ENCODE results near the gene EHF.

EHF gene

DNA sequence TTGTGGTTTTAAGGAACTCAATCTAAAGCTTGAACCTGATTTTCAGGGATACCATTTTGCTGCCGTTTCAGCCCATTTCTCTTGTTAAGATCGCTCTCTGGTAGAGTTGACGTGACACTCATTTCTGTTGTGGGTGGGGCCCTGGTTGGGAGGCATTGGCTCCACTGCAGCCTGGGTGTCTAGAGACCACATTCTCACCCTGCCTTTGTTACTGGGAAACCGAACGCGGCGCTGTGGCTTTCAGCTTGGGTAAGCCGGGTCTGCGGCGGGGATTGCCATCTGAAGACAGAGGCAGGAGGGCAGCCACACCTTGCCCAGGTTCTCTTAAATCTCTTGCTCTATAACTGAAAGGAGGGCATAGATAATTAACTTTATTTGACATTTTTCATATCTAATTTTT is 3.2 kb downstream of the EHF start:
- no peak for TF ChIP-seq CTCF (IDR thresholded peaks at IDR 0.05; ENCODE audit: borderline replicate concordance, insufficient read depth, low read depth, low read length)
- no peak overlapping the region for H3K4me3 ChIP-seq (ENCODE audit: low read depth, low read length)

DNA sequence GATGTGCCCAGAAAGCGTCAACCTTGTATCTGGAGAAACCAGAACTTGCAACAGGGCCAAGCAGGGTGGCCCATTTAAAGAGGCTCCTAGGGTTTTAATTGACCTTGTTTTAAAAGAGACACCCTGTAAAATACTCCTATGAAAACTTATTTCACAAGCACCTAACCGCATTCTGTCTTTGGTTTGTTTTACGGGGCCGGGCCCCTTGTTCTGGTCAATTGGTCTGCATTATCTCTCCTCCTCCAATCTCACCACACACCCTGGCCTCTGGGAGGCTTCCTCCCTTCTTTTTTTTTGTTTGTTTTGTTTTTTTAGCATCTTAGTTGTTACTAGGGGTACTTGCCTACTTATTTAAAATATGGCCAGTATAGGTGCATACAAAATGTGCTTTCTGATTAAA is 4.7 kb downstream of the EHF start:
- TF ChIP-seq CTCF (IDR thresholded peaks at IDR 0.05; ENCODE audit: borderline replicate concordance, insufficient read depth, low read depth, low read length): no peak
- H3K4me3 ChIP-seq (ENCODE audit: low read depth, low read length): no peak overlapping the region

DNA sequence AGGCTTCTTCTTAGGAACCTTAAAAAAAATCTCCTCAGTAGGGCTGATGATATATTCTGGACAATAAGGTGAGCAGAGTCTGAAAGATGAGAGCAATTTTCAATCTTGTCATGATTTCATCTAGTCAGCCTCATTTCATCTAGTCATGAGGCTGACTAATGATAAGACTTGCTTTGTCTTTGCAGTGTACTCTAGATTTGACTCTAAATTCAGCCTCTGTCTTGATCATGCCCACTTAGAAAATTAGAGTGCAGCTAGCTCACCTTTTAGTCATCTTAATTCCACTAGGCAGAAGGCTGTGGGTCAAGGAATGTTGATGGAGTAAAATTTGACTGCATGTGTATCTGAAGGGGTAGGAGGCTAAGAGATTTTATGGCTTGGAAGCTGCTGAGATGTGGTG is 5.5 kb downstream of the EHF start:
- no peak overlapping the region for H3K4me3 ChIP-seq (ENCODE audit: low read depth, low read length)
- TF ChIP-seq CTCF (IDR thresholded peaks at IDR 0.05; ENCODE audit: borderline replicate concordance, insufficient read depth, low read depth, low read length): no peak

DNA sequence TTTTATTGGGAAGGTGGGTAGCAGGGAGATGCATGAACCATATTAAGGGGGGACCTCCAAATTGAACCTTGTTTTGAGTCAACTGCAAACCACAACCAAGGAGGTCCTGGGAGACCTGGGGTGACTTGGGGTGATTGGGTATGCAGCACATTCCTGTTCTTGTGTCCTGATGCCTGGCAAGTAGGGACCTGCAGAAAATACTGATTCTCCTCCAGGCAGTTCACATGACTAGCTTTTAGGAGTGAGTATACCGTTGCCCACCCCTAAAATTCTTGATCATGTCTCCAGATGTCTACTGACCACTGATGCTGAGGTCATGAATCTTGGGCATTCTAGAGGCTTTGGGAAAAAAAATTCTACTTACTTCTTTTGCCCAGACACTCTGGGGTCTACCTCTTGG is 6.3 kb downstream of the EHF start:
- no peak for TF ChIP-seq CTCF (IDR thresholded peaks at IDR 0.05; ENCODE audit: borderline replicate concordance, insufficient read depth, low read depth, low read length)
- no peak overlapping the region for H3K4me3 ChIP-seq (ENCODE audit: low read depth, low read length)

DNA sequence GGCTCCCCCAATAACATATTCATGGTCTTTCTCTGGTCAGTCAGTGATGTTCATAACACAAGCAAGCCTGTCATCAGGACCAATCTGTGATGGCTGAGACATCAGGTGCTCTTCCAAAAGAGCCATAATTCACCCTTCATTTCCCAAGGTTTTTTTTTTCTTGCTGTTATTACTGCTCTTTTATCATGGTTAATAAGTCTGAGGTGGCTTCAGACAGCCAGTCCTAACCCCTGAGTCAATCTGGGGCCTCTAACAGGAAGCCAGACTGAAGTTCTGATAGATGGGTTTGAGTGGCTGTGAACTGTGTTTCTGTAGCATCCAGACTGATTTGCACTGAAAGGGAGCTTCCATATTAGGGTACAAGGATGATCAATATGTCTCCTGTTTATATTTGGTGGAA is 8.8 kb downstream of the EHF start:
- no peak for TF ChIP-seq CTCF (IDR thresholded peaks at IDR 0.05; ENCODE audit: borderline replicate concordance, insufficient read depth, low read depth, low read length)
- H3K4me3 ChIP-seq (ENCODE audit: low read depth, low read length): no peak overlapping the region

DNA sequence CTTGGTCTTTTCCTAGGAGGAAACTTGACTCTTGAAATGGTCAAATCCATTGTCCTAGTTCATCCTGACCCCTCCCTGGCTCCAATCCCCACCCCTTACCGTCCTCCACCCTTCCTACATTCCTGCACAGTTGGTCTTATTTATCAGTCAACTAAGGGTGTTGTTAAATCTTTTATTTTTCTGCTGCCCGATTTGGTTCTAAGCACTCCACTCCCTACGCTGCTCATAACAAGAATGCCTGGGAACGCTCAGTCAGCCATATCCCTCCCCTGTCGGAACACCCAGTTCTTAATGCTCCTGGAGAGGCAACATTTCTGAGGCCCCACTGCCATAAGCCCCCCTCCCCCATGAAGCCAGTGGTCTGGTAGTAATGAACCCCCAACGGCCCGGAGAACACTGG is 9.7 kb downstream of the EHF start:
- TF ChIP-seq CTCF (IDR thresholded peaks at IDR 0.05; ENCODE audit: borderline replicate concordance, insufficient read depth, low read depth, low read length): no peak
- H3K4me3 ChIP-seq (ENCODE audit: low read depth, low read length): no peak overlapping the region

DNA sequence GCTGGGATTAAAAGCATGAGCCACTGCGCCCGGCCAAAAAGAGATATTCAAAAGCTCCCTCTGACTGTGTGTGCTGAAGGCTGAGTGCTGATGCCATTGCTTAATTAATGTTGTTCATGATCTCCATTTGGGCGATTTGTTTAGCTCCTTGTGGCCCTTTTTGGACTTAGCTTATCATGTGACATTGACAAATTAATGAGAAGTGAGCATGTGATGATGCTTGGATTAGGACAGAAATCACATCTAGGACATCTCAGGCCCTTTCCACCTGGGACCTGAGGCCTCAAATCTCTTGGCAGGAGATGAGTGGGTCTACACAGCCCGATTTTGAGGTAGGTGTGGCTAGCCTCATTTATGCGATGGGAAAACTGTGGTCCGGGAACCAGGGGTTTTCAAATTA is 10.4 kb downstream of the EHF start:
- H3K4me3 ChIP-seq (ENCODE audit: low read depth, low read length): no peak overlapping the region
- TF ChIP-seq CTCF (IDR thresholded peaks at IDR 0.05; ENCODE audit: borderline replicate concordance, insufficient read depth, low read depth, low read length): no peak

Measured in GM12875 (cell line).